Ovary (tissue), 3 donors: ENCODE measurements around the gene MYH8.

Experiments
- EP300 ChIP-seq: sonication (generic); formaldehyde crosslinking; IDR thresholded peaks from one replicate; pipeline ENCODE4 v1.6.1; 2017; ENCODE audit warnings: antibody characterized with exemption
- POLR2A ChIP-seq: fragments of 450-650 bp; IDR thresholded peaks from one replicate; pipeline ENCODE4 v1.6.1; 2017; ENCODE audit warnings: antibody characterized with exemption, mild to moderate bottlenecking, moderate library complexity
- TF ChIP-seq, protein P1 (sequence below), 3 donors: fragments of 450-650 bp in 2 of 3; fragments of 200-600 bp in 1 of 3; IDR thresholded peaks; one replicate each; pipeline versions ENCODE4 v1.5.1 to v1.8.0; 2016 to 2022; ENCODE audit warnings: antibody characterized with exemption in 3 of 3, mild to moderate bottlenecking in 1 of 3
- donor health status: DM: no; HTN: no; CAD: no.

- TF ChIP-seq, protein P1, sequence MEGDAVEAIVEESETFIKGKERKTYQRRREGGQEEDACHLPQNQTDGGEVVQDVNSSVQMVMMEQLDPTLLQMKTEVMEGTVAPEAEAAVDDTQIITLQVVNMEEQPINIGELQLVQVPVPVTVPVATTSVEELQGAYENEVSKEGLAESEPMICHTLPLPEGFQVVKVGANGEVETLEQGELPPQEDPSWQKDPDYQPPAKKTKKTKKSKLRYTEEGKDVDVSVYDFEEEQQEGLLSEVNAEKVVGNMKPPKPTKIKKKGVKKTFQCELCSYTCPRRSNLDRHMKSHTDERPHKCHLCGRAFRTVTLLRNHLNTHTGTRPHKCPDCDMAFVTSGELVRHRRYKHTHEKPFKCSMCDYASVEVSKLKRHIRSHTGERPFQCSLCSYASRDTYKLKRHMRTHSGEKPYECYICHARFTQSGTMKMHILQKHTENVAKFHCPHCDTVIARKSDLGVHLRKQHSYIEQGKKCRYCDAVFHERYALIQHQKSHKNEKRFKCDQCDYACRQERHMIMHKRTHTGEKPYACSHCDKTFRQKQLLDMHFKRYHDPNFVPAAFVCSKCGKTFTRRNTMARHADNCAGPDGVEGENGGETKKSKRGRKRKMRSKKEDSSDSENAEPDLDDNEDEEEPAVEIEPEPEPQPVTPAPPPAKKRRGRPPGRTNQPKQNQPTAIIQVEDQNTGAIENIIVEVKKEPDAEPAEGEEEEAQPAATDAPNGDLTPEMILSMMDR (IDR thresholded peaks at IDR 0.05), result no peak
- no peak for TF ChIP-seq POLR2A
- no peak for TF ChIP-seq EP300
Observed at GRCh38 chr17:10428781-10429180, 7.0 kb upstream of the MYH8 start.
